ENCODE data around the gene SLC25A44. TPM values are rescaled to one million over a fixed set of nuclear protein-coding genes. Genes with fewer than 3 reads are reported as not detected.

SLC25A44 gene
- total RNA-seq, 4 donors from 2014 or later: 15.1 to 20.4 (median 17.2) TPM

DNA sequence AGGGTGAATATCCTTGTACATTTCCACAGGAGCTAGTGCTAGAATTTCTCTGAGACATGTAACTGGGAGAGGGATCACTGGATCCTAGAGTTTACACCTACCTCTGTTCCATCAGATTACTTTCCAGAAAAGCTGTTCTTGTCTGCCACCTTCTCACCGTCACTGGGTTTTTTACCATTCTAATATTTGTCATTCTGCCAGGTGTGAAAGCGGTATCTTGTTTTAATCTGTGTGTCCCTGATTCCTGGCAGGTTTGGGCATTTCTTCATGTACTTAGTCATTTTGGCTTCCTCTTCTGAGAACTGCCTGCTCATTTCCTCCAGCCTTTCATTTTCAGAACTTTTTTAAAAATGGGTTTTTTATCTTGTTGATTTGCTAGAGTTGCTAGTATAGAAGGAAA, 24.0 kb downstream of the SLC25A44 start:
- Histone ChIP-seq H3K27ac (peak overlapping the region; percentile 55), H3K36me3 (peaks cover 28% of the 10 kb centered on the region), H3K9me3 (no peaks in the 10 kb centered on the region), H3K4me1 (peaks cover 34% of the 10 kb centered on the region), H3K27me3 (no peaks in the 10 kb centered on the region), H3K4me3 (no peak overlapping the region)
- WGBS: 17% methylated on average over 2 of the region's 2 CpGs
- TF ChIP-seq POLR2AphosphoS5 (IDR thresholded peaks at IDR 0.05) (no peak), EP300 (IDR thresholded peaks at IDR 0.05) (no peak), POLR2A (IDR thresholded peaks at IDR 0.05) (no peak)
- TF ChIP-seq, protein P1, sequence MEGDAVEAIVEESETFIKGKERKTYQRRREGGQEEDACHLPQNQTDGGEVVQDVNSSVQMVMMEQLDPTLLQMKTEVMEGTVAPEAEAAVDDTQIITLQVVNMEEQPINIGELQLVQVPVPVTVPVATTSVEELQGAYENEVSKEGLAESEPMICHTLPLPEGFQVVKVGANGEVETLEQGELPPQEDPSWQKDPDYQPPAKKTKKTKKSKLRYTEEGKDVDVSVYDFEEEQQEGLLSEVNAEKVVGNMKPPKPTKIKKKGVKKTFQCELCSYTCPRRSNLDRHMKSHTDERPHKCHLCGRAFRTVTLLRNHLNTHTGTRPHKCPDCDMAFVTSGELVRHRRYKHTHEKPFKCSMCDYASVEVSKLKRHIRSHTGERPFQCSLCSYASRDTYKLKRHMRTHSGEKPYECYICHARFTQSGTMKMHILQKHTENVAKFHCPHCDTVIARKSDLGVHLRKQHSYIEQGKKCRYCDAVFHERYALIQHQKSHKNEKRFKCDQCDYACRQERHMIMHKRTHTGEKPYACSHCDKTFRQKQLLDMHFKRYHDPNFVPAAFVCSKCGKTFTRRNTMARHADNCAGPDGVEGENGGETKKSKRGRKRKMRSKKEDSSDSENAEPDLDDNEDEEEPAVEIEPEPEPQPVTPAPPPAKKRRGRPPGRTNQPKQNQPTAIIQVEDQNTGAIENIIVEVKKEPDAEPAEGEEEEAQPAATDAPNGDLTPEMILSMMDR (IDR thresholded peaks at IDR 0.05): no peak
- DNase-seq (ENCODE audit: low spot score in 2 of 2): no peak

DNA sequence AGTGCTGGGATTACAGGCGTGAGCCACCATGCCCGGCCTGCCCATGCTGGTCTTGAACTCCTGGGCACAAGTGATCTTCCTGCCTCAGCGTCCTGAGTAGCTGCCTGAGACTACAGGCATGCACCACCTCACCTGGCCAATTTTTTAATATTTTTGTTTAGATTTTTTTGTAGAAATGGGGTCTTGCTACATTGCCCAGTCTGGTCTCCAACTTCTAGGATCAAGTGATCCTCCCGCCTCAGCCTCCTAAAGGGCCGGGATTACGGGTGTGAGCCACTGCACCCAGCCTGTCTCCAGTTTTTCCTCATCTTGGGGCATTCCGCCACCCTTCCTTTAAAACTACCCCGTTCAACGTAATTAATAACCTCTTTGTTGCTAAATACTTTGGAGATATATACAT, 26.3 kb downstream of the SLC25A44 start:
- peaks cover 21% of the 10 kb centered on the region for H3K4me1 ChIP-seq
- TF ChIP-seq POLR2A (IDR thresholded peaks at IDR 0.05): no peak
- TF ChIP-seq, protein P1 (IDR thresholded peaks at IDR 0.05): no peak
- TF ChIP-seq POLR2AphosphoS5 (IDR thresholded peaks at IDR 0.05): no peak
- no peak for TF ChIP-seq EP300 (IDR thresholded peaks at IDR 0.05)
- 98% methylated on average over 9 of the region's 9 CpGs for WGBS
- peaks cover 35% of the 10 kb centered on the region for H3K36me3 ChIP-seq
- H3K4me3 ChIP-seq: no peak overlapping the region
- no peak overlapping the region for H3K27ac ChIP-seq
- no peak for DNase-seq (ENCODE audit: low spot score in 2 of 2)
- no peaks in the 10 kb centered on the region for H3K27me3 ChIP-seq
- H3K9me3 ChIP-seq: no peaks in the 10 kb centered on the region

DNA sequence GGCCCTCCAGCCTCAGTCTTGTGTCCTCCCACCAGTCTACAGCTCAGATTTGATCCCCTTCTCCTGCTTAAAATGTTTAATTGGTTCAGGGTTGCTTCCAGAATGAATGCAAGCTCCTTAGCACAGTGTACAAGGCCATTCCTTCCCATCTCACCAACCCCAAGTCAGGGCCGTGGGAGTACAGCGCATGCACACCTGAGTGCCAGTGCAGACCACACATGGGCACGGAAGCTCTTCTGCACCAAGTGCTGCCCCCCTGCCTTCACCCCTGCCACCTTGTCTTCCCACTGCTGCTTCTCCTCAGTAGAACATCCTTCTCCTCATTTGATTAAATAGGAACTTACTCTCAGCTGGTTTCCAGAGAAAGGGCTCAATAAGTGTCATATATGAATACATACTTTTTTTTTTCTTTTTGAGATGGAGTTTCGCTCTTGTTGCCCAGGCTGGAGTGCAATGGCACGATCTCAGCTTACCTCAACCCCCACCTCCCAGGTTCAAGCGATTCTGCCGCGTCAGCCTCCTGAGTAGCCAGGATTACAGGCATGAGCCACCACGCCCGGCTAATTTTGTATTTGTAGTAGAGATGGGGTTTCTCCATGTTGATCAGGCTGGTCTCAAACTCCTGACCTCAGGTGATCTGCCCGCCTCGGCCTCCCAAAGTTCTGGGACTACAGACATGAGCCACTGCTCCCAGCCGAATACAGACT, 28.2 kb downstream of the SLC25A44 start:
- Histone ChIP-seq H3K36me3 (peaks cover 46% of the 10 kb centered on the region), H3K4me3 (no peak overlapping the region), H3K9me3 (no peaks in the 10 kb centered on the region), H3K4me1 (peaks cover 21% of the 10 kb centered on the region), H3K27me3 (no peaks in the 10 kb centered on the region), H3K27ac (no peak overlapping the region)
- no peak for DNase-seq (ENCODE audit: low spot score in 2 of 2)
- WGBS: 94% methylated on average over 13 of the region's 13 CpGs
- TF ChIP-seq, protein P1 (IDR thresholded peaks at IDR 0.05): no peak
- TF ChIP-seq POLR2A (IDR thresholded peaks at IDR 0.05) (no peak), POLR2AphosphoS5 (IDR thresholded peaks at IDR 0.05) (no peak), EP300 (IDR thresholded peaks at IDR 0.05) (no peak)

DNA sequence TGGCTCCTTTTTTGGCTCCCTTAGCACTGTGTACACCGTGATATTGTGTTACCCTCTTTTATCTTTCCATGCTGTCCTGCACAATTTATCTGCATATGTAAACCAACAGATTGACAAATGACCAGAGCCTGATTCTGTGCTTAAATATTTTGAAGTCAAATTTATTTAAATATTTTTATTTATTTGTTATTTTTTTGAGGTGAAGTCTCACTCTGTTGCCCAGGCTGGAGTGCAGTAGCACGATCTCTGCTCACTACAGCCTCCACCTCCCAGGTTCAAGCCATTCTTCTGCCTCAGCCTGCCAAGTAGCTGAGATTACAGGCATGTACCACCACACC, 31.7 kb downstream of the SLC25A44 start:
- TF ChIP-seq EP300 (IDR thresholded peaks at IDR 0.05) (no peak), POLR2A (IDR thresholded peaks at IDR 0.05) (no peak), POLR2AphosphoS5 (IDR thresholded peaks at IDR 0.05) (no peak)
- TF ChIP-seq, protein P1 (IDR thresholded peaks at IDR 0.05): no peak
- Histone ChIP-seq H3K27me3 (no peaks in the 10 kb centered on the region), H3K4me3 (no peak overlapping the region), H3K36me3 (peaks cover 65% of the 10 kb centered on the region), H3K4me1 (peaks cover 6% of the 10 kb centered on the region), H3K27ac (no peak overlapping the region), H3K9me3 (no peaks in the 10 kb centered on the region)
- WGBS: 11% methylated on average over 2 of the region's 2 CpGs
- DNase-seq (ENCODE audit: low spot score in 2 of 2): no peak

DNA sequence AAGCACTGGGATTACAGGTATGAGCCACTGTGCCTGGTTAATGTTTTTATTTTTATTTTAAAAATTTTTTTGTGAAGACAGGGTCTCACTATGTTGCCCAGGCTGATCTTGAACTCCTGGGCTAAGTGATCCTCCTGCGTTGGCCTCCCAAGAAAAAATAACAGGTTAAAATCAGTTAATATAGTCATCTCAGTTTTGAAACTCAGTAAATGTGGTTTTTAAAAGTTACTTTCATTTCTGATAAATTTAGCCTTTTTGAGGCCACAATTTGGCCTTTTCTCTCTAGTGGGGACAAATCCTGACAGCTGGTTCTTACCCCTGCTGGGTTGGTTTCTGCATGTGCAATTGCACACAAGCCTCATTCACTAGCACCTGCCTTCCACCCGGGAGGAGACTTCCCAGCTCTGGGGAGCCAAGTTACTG, 32.2 kb downstream of the SLC25A44 start:
- TF ChIP-seq EP300 (IDR thresholded peaks at IDR 0.05) (no peak), POLR2AphosphoS5 (IDR thresholded peaks at IDR 0.05) (no peak), POLR2A (IDR thresholded peaks at IDR 0.05) (no peak)
- TF ChIP-seq, protein P1 (IDR thresholded peaks at IDR 0.05): no peak
- no peaks in the 10 kb centered on the region for H3K27me3 ChIP-seq
- H3K36me3 ChIP-seq: peaks cover 61% of the 10 kb centered on the region
- no peak overlapping the region for H3K27ac ChIP-seq
- no peak overlapping the region for H3K4me3 ChIP-seq
- DNase-seq (ENCODE audit: low spot score in 2 of 2): no peak
- H3K9me3 ChIP-seq: no peaks in the 10 kb centered on the region
- WGBS: 75% methylated on average over 2 of the region's 2 CpGs
- peaks cover 6% of the 10 kb centered on the region for H3K4me1 ChIP-seq
